ENCODE data around the gene CAMTA1.

DNA sequence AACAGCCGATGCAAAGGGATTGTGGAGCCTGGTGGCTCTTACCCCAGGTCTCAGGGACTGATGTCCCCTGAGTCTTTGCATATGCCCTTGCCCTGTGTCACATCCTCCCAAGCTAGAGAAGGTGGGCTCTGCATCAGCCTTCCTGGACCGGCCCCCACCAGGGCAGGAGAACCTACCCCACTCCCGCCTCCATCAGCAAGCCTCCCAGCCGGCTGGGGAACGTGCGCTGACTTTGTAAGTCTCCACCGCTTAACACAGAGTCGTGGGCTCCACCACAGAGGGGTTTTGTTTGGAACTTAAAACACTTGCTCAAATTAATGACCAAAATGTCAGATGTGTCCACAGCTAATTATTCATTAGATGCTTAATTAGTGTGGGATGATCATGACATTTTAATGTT, 730.6 kb downstream of the CAMTA1 start:
- TF ChIP-seq, protein P1, sequence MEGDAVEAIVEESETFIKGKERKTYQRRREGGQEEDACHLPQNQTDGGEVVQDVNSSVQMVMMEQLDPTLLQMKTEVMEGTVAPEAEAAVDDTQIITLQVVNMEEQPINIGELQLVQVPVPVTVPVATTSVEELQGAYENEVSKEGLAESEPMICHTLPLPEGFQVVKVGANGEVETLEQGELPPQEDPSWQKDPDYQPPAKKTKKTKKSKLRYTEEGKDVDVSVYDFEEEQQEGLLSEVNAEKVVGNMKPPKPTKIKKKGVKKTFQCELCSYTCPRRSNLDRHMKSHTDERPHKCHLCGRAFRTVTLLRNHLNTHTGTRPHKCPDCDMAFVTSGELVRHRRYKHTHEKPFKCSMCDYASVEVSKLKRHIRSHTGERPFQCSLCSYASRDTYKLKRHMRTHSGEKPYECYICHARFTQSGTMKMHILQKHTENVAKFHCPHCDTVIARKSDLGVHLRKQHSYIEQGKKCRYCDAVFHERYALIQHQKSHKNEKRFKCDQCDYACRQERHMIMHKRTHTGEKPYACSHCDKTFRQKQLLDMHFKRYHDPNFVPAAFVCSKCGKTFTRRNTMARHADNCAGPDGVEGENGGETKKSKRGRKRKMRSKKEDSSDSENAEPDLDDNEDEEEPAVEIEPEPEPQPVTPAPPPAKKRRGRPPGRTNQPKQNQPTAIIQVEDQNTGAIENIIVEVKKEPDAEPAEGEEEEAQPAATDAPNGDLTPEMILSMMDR (IDR thresholded peaks at IDR 0.05): no peak
- no peak for TF ChIP-seq POLR2AphosphoS5 (IDR thresholded peaks at IDR 0.05; ENCODE audit: insufficient read depth in 1 of 2, low read depth in 1 of 2)
